Cardiac muscle cell (in vitro differentiated cells and primary cell): ENCODE results near the gene LRRC8C. TPM values are rescaled to one million over a fixed set of nuclear protein-coding genes. Genes with fewer than 3 reads are reported as not detected.

Experiments used
- DNase-seq, 2 donors: peaks; one replicate each; pipeline versions ENCODE4 v3.0.0 to v3.0.0-alpha.2; 2010 to 2017; ENCODE audit warnings: low read depth in 1 of 2, low spot score in 1 of 2
- H3K27ac ChIP-seq: fragments of 200-600 bp; sonication (generic); 2 replicates; pipeline ENCODE4 v1.5.1; 2016
- H3K27me3 ChIP-seq: fragments of 200-600 bp; sonication (generic); 2 replicates; pipeline ENCODE4 v1.6.0; 2016; ENCODE audit warnings: control low read depth
- H3K36me3 ChIP-seq: fragments of 200-600 bp; sonication (generic); 2 replicates; pipeline ENCODE4 v1.5.1; 2016; ENCODE audit warnings: control low read depth
- H3K4me1 ChIP-seq: fragments of 200-600 bp; sonication (generic); 2 replicates; pipeline ENCODE4 v1.8.1; 2017; ENCODE audit warnings: low read depth, mild to moderate bottlenecking, mixed run types
- H3K4me3 ChIP-seq: fragments of 200-600 bp; sonication (generic); 2 replicates; pipeline ENCODE4 v1.5.1; 2016; ENCODE audit warnings: mild to moderate bottlenecking
- H3K9me3 ChIP-seq: fragments of 200-600 bp; sonication (generic); 2 replicates; pipeline ENCODE4 v1.5.1; 2017; ENCODE audit warnings: low read depth, mild to moderate bottlenecking, control low read depth
- CTCF ChIP-seq: IDR thresholded peaks from 2 replicates; pipeline ENCODE4 v1.5.1; 2012; ENCODE audit warnings: low read depth, mild to moderate bottlenecking, low read length
- polyA plus RNA-seq: library from polyadenylated mRNA; unstranded; fragments of >200 nt; fragmentation: Nextera tagmentation; extraction: Ambion mirVana; gene quantifications from 2 replicates; pipeline ENCODE4 v1.2.1, GENCODE V29; 2016
- total RNA-seq: library from RNA; depleted of rRNA; stranded (reverse); fragments of >200 nt; gene quantifications from 2 replicates; pipeline ENCODE4 v1.2.3, GENCODE V29; 2016

LRRC8C gene
- total RNA-seq (3.4 and 4.3 TPM in 2 replicates), polyA plus RNA-seq (2.3 and 6.5 TPM in 2 replicates)

GRCh38 chr1:89632657-89633247 is at the start of gene LRRC8C:
LRRC8C (plus strand) TSS chr1:89633120; CDS start chr1:89686474, 53,354 bp downstream.
- DNase-seq: peak; percentile 87 to 92
- TF ChIP-seq CTCF: no peak
- peaks cover 13% of the 10 kb centered on the region for H3K27me3 ChIP-seq
- H3K4me1 ChIP-seq: peaks cover 10% of the 10 kb centered on the region
- no peaks in the 10 kb centered on the region for H3K36me3 ChIP-seq
- H3K27ac ChIP-seq: peak within 1 kb of the TSS; percentile 85
- peak within 1 kb of the TSS; percentile 65 for H3K4me3 ChIP-seq
- no peaks in the 10 kb centered on the region for H3K9me3 ChIP-seq

- no peak for TF ChIP-seq CTCF
- Histone ChIP-seq H3K27ac (no peak overlapping the region), H3K9me3 (no peaks in the 10 kb centered on the region), H3K4me1 (no peaks in the 10 kb centered on the region), H3K4me3 (no peak overlapping the region), H3K36me3 (peaks cover 3% of the 10 kb centered on the region), H3K27me3 (no peaks in the 10 kb centered on the region)
- DNase-seq: no peak
Observed at GRCh38 chr1:89584211-89584610, 48.7 kb upstream of the LRRC8C start.

GRCh38 chr1:89584781-89585180 is 48.1 kb upstream of the LRRC8C start:
- no peak for TF ChIP-seq CTCF
- no peak for DNase-seq
- H3K4me1 ChIP-seq: no peaks in the 10 kb centered on the region
- no peaks in the 10 kb centered on the region for H3K27me3 ChIP-seq
- peaks cover 3% of the 10 kb centered on the region for H3K36me3 ChIP-seq
- no peak overlapping the region for H3K4me3 ChIP-seq
- H3K27ac ChIP-seq: no peak overlapping the region
- H3K9me3 ChIP-seq: no peaks in the 10 kb centered on the region

- no peaks in the 10 kb centered on the region for H3K4me1 ChIP-seq
- no peak for TF ChIP-seq CTCF
- no peak overlapping the region for H3K4me3 ChIP-seq
- no peaks in the 10 kb centered on the region for H3K27me3 ChIP-seq
- H3K36me3 ChIP-seq: peaks cover 3% of the 10 kb centered on the region
- no peak for DNase-seq
- no peaks in the 10 kb centered on the region for H3K9me3 ChIP-seq
- no peak overlapping the region for H3K27ac ChIP-seq
Observed at GRCh38 chr1:89587729-89588161, 45.2 kb upstream of the LRRC8C start.

GRCh38 chr1:89588480-89588879 is 44.4 kb upstream of the LRRC8C start:
- no peaks in the 10 kb centered on the region for H3K36me3 ChIP-seq

More at GRCh38 chr1:89588480-89588879, 44.4 kb upstream of the LRRC8C start:
- Histone ChIP-seq H3K27ac (no peak overlapping the region), H3K27me3 (no peaks in the 10 kb centered on the region), H3K9me3 (no peaks in the 10 kb centered on the region), H3K4me3 (no peak overlapping the region), H3K4me1 (no peaks in the 10 kb centered on the region)
- no peak for TF ChIP-seq CTCF
- DNase-seq: no peak
